Heart left ventricle (tissue), 16 donors: ENCODE results near the gene ZNF304. TPM values are rescaled to one million over a fixed set of nuclear protein-coding genes. Genes with fewer than 3 reads are reported as not detected.

Source experiments
- ATAC-seq, 4 donors: fragments of 200-7000 bp; cut with Tn5 transposase; one replicate each; pipeline ENCODE4 v1.9.1; 2020 to 2022; ENCODE audit warnings: moderate library complexity in 4 of 4, mild to moderate bottlenecking in 3 of 4, moderate number of reproducible peaks in 1 of 4
- DNase-seq, 5 donors: peaks; one replicate each; pipeline ENCODE4 v3.0.0-alpha.2; 2020
- H3K27ac ChIP-seq, 12 donors: fragments of 200-600 bp; sonication (generic) in 4 of 12; one replicate each; pipeline versions ENCODE4 v1.5.0 to v1.8.0; 2016 to 2022; ENCODE audit warnings: mild to moderate bottlenecking in 2 of 12
- H3K27me3 ChIP-seq, 9 donors: fragments of 200-600 bp; sonication (generic) in 2 of 9; one replicate each; pipeline versions ENCODE4 v1.5.1 to v1.8.0; 2016 to 2022; ENCODE audit warnings: mild to moderate bottlenecking in 3 of 9
- H3K36me3 ChIP-seq, 9 donors: fragments of 200-600 bp; sonication (generic) in 2 of 9; one replicate each; pipeline versions ENCODE4 v1.5.0 to v1.8.0; 2018 to 2022; ENCODE audit warnings: mild to moderate bottlenecking in 2 of 9
- H3K4me1 ChIP-seq, 12 donors: fragments of 200-600 bp; sonication (generic) in 4 of 12; one replicate each; pipeline versions ENCODE4 v1.5.0 to v1.8.0; 2016 to 2022; ENCODE audit warnings: mild to moderate bottlenecking in 3 of 12
- H3K4me3 ChIP-seq, 12 donors: fragments of 200-600 bp; sonication (generic) in 4 of 12; one replicate each; pipeline versions ENCODE4 v1.5.0 to v1.8.0; 2017 to 2022; ENCODE audit warnings: mild to moderate bottlenecking in 9 of 12, moderate library complexity in 4 of 12
- H3K9me3 ChIP-seq, 12 donors: fragments of 200-600 bp; sonication (generic) in 4 of 12; one replicate each; pipeline versions ENCODE4 v1.5.0 to v1.8.0; 2016 to 2022; ENCODE audit warnings: mild to moderate bottlenecking in 1 of 12
- POLR2A ChIP-seq, 2 donors: fragments of 450-650 bp; IDR thresholded peaks; one replicate each; pipeline ENCODE4 v1.6.1; 2017; ENCODE audit warnings: antibody characterized with exemption in 2 of 2, mild to moderate bottlenecking in 2 of 2, moderate library complexity in 2 of 2
- WGBS, 4 donors: extraction: QIAGEN DNeasy Blood & Tissue Kit in 2 of 4; methylation state at CpG; one replicate each; pipeline versions ENCODE4 v1.1.5 to v1.1.7; 2013 to 2018; 5-methylcytosine and 5-hydroxymethylcytosine counted together
- intact Hi-C, 10 donors: fragments of 100-400 bp; cut with DNase I; formaldehyde crosslinking; loops; one replicate each; pipeline versions ENCODE4 v1.11.1 to v1.14.2; 2022
- polyA plus RNA-seq, 2 donors: library from polyadenylated mRNA; stranded (reverse); fragments of 200-250 nt; gene quantifications; one replicate each; pipeline ENCODE4 v1.2.3, GENCODE V29; 2013
- total RNA-seq, 9 donors: library from RNA; depleted of rRNA in 2 of 9; stranded (reverse); fragments of >200 nt in 2 of 9; fragmentation: NEBNext Ultra II Directional in 3 of 9; extraction: Animal tissue kit (Norgen Biotek cat#: 25700) in 3 of 9; gene quantifications; one replicate each; pipeline versions ENCODE4 v1.1.0 to v1.2.4, GENCODE V29; 2016 to 2023
- TF ChIP-seq, protein P1 (sequence below), 12 donors: fragments of 200-600 bp; sonication (generic) in 4 of 12; IDR thresholded peaks; one replicate each; pipeline versions ENCODE4 v1.5.0 to v1.8.0; 2018 to 2022; ENCODE audit warnings: antibody characterized with exemption in 12 of 12, mild to moderate bottlenecking in 5 of 12
- donor health status: ischemic (EF 13 %, LVEDD 7.1; RV severe dilation, severe dysfunction).
- donor health status: healthy with polysubstance abuse.
- donor health status: DM: no; HTN: yes; CAD: no.
- donor health status: DM: no; HTN: no; CAD: no.
- donor health status: ischemic (EF 25% LVEDD 6.9; RV normal size, moderate dysfunction).
- donor health status: ischemic (EF 25% LVEDD 5.7; RV mildly dilated, moderate dysfunction).
- donor health status: healthy.
- donor health status: DM: yes; HTN: yes; CAD: no.
- donor health status: ischemic (EF 35%, LVEDD 5.7; RV mildly dilated, moderate dysfunction).
- donor health status: nonischemic (EF 11% LVEDD 7.7; RV severe dilation, severe dysfunction).
- donor health status: DM: yes; HTN: yes; CAD: no.
- donor health status: PGD.
- donor health status: ischemic (EF 29% LVEDD 5.4; RV normal size, mild dysfunction).
- donor health status: nonischemic (EF 23%, LVEDD 6.1; RV moderate dilation, normal function).

Gene ZNF304
- total and polyA plus RNA-seq, 11 donors, result 2.7 to 14.5 (median 8.9) TPM

GRCh38 chr19:57351867-57352266, 796 bp downstream of the ZNF304 start:
- ATAC-seq (peak in 2 of 4 donors; percentile 28 to 33), DNase-seq (no peak)
- 16 to 24% (median 18%) methylated on average over 7 of the region's 7 CpGs for WGBS, 4 donors
- TF ChIP-seq POLR2A (IDR thresholded peaks at IDR 0.05), result no peak
- TF ChIP-seq, protein P1, sequence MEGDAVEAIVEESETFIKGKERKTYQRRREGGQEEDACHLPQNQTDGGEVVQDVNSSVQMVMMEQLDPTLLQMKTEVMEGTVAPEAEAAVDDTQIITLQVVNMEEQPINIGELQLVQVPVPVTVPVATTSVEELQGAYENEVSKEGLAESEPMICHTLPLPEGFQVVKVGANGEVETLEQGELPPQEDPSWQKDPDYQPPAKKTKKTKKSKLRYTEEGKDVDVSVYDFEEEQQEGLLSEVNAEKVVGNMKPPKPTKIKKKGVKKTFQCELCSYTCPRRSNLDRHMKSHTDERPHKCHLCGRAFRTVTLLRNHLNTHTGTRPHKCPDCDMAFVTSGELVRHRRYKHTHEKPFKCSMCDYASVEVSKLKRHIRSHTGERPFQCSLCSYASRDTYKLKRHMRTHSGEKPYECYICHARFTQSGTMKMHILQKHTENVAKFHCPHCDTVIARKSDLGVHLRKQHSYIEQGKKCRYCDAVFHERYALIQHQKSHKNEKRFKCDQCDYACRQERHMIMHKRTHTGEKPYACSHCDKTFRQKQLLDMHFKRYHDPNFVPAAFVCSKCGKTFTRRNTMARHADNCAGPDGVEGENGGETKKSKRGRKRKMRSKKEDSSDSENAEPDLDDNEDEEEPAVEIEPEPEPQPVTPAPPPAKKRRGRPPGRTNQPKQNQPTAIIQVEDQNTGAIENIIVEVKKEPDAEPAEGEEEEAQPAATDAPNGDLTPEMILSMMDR (IDR thresholded peaks at IDR 0.05), result no peak
- peaks cover 6 to 42% (median 36%) of the 10 kb centered on the region in 9 donors for H3K36me3 ChIP-seq
- intact Hi-C loops, result loop anchor here in 7 of 10 donors (1.0 to 10.0 kb wide), 7 partner anchors 11 to 247 kb away; partner anchors contain the start of genes ZNF460 (in 5 of the 7), TRAPPC2B (in 1 of the 7), ZNF543 (in 1 of the 7) and ZNF547 (in 1 of the 7)
- peak overlapping the region in 11 of 12 donors; percentile 41 to 91 (median 87) for H3K27ac ChIP-seq
- H3K27me3 ChIP-seq, result no peaks in the 10 kb centered on the region
- H3K4me1 ChIP-seq, result peaks cover 0 to 44% (median 21%) of the 10 kb centered on the region in 12 donors
- H3K4me3 ChIP-seq, result peak overlapping the region; percentile 75 to 100 (median 92)
- peaks cover 0 to 45% (median 5%) of the 10 kb centered on the region in 12 donors for H3K9me3 ChIP-seq

DNA sequence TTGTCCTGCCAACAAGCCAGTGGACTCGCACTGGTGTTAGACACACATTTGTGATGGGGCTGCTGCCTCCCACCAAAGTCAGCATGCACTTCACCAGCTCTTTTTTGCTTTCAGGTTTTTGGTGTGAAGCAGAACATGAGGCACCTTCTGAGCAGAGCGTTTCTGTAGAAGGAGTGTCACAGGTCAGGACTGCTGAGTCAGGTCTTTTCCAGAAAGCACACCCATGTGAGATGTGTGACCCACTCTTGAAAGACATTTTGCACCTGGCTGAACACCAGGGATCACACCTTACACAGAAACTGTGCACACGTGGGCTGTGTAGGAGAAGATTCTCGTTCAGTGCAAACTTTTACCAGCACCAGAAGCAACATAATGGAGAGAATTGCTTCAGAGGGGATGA, 4.8 kb downstream of the ZNF304 start:
- H3K9me3 ChIP-seq, result peaks cover 0 to 78% (median 5%) of the 10 kb centered on the region in 12 donors
- H3K27ac ChIP-seq, result no peak overlapping the region
- WGBS, 4 donors, result 80 to 93% (median 86%) methylated on average over 4 of the region's 4 CpGs
- intact Hi-C loops, result loop anchor here in 4 of 10 donors (5.0 to 10.0 kb wide), 3 partner anchors 34 to 251 kb away; partner anchors contain the start of genes ZNF543 (in 2 of the 4) and ZNF460 (in 1 of the 4)
- peaks cover 10 to 74% (median 62%) of the 10 kb centered on the region in 9 donors for H3K36me3 ChIP-seq
- H3K4me3 ChIP-seq, result no peak overlapping the region
- H3K4me1 ChIP-seq, result peaks cover 0 to 37% (median 18%) of the 10 kb centered on the region in 12 donors
- ATAC-seq (no peak), DNase-seq (no peak)
- no peaks in the 10 kb centered on the region for H3K27me3 ChIP-seq
- TF ChIP-seq, protein P1 (IDR thresholded peaks at IDR 0.05), result no peak
- TF ChIP-seq POLR2A (IDR thresholded peaks at IDR 0.05), result no peak

- Histone ChIP-seq H3K36me3 (peaks cover 10 to 74% (median 62%) of the 10 kb centered on the region in 9 donors), H3K4me1 (peaks cover 0 to 41% (median 16%) of the 10 kb centered on the region in 12 donors), H3K27ac (no peak overlapping the region), H3K4me3 (no peak overlapping the region), H3K27me3 (no peaks in the 10 kb centered on the region), H3K9me3 (peaks cover 0 to 77% (median 5%) of the 10 kb centered on the region in 12 donors)
- DNase-seq, result no peak
- 94 to 97% (median 96%) methylated on average over 5 of the region's 5 CpGs for WGBS, 4 donors
- ATAC-seq, result no peak
- intact Hi-C loops, result loop anchor here in 4 of 10 donors (5.0 to 10.0 kb wide), 3 partner anchors 35 to 253 kb away; partner anchors contain the start of genes ZNF543 (in 2 of the 4) and ZNF460 (in 1 of the 4)
- TF ChIP-seq, protein P1 (IDR thresholded peaks at IDR 0.05), result no peak
- TF ChIP-seq POLR2A (IDR thresholded peaks at IDR 0.05), result no peak
Observed at GRCh38 chr19:57357406-57357805, 6.3 kb downstream of the ZNF304 start.

- no peak overlapping the region for H3K27ac ChIP-seq
- peaks cover 0 to 63% (median 5%) of the 10 kb centered on the region in 12 donors for H3K9me3 ChIP-seq
- no peak for TF ChIP-seq POLR2A (IDR thresholded peaks at IDR 0.05)
- TF ChIP-seq, protein P1 (IDR thresholded peaks at IDR 0.05), result no peak
- intact Hi-C loops, result loop anchor here in 4 of 10 donors (5.0 to 10.0 kb wide), 3 partner anchors 37 to 254 kb away; partner anchors contain the start of genes ZNF543 (in 2 of the 4) and ZNF460 (in 1 of the 4)
- H3K27me3 ChIP-seq, result no peaks in the 10 kb centered on the region
- no peak overlapping the region for H3K4me3 ChIP-seq
- H3K36me3 ChIP-seq, result peaks cover 10 to 58% (median 51%) of the 10 kb centered on the region in 9 donors
- no peak for DNase-seq
- ATAC-seq, result no peak
- H3K4me1 ChIP-seq, result peaks cover 0 to 34% (median 16%) of the 10 kb centered on the region in 12 donors
Observed at GRCh38 chr19:57359300-57359699, 8.2 kb downstream of the ZNF304 start.
